Posterior vena cava (tissue), 2 donors: ENCODE results near the gene ZSCAN12. TPM values are rescaled to one million over a fixed set of nuclear protein-coding genes. Genes with fewer than 3 reads are reported as not detected.
"Not testable (repeated sequence)": the region's sequence is repeated elsewhere in the genome, so short reads cannot be mapped to it uniquely, and the experiment has no call there.

ENCODE experiments used
- DNase-seq: peaks from one replicate; pipeline ENCODE4 v3.0.0-alpha.2; 2020; ENCODE audit warnings: low spot score
- intact Hi-C, 2 donors: fragments of 100-400 bp; cut with DNase I; formaldehyde crosslinking; loops; one replicate each; pipeline versions ENCODE4 v1.14.1 to v1.14.2; 2022 to 2023
- long read RNA-seq, 2 donors: library from polyadenylated mRNA; unstranded; transcript quantifications; one replicate each; pipeline ENCODE4 v2.0.0, GENCODE V29; 2020 to 2021
- total RNA-seq, 2 donors: library from RNA; stranded (reverse); fragmentation: NEBNext Ultra II Directional; extraction: Animal tissue kit (Norgen Biotek cat#: 25700); gene quantifications; one replicate each; pipeline ENCODE4 v1.2.1, GENCODE V29; 2021
- donor health status: DM: yes; HTN: yes; CAD: no.
- donor health status: DM: yes; HTN: yes; CAD: no.

The ZSCAN12 gene
- 1 to 10 TPM; 4.2 to 5.0 TPM for total RNA-seq
- long read RNA-seq, donor 1, partial matches to known transcripts, result 1 of 3 reads
- long read RNA-seq, donor 1, other reads (novel, unspliced or antisense), result 2 of 3 reads
- long read RNA-seq, donor 2, partial matches to known transcripts, result 1 of 1 reads
- long read RNA-seq, donor 2, other reads (novel, unspliced or antisense), result 0 of 1 reads

- intact Hi-C loops, result no loop called here
These were observed at the start of gene ZSCAN12 for GRCh38 chr6:28399350-28400121. Gene ZSCAN12, minus strand, starts transcription at chr6:28399747. Its CDS starts 1,342 bp downstream, at chr6:28398405.

GRCh38 chr6:28449056-28449455 lies 49.5 kb upstream of the ZSCAN12 start:
- DNase-seq, result no peak
- intact Hi-C loops, result no loop called here

More at GRCh38 chr6:28399350-28400121, at the start of gene ZSCAN12:
- peak; percentile 96 for DNase-seq

- DNase-seq, intact Hi-C loops: not testable (repeated sequence)
These were observed 48.0 kb upstream of the ZSCAN12 start for GRCh38 chr6:28447512-28447906.

GRCh38 chr6:28446818-28447511 lies 47.4 kb upstream of the ZSCAN12 start:
- no peak for DNase-seq

GRCh38 chr6:28444759-28445158 lies 45.2 kb upstream of the ZSCAN12 start:
- DNase-seq, intact Hi-C loops: not testable (repeated sequence)

More at GRCh38 chr6:28446818-28447511, 47.4 kb upstream of the ZSCAN12 start:
- intact Hi-C loops, result no loop called here

- intact Hi-C loops, result no loop called here
- DNase-seq, result peak; percentile 93
These were observed 43.7 kb upstream of the ZSCAN12 start, which contains the start of gene ZSCAN23 for GRCh38 chr6:28443112-28443773. Gene ZSCAN23, minus strand, starts transcription at chr6:28443491. Its CDS starts 7,225 bp downstream, at chr6:28436266.

GRCh38 chr6:28442586-28442985 lies 43.0 kb upstream of the ZSCAN12 start:
- intact Hi-C loops, result no loop called here
- no peak for DNase-seq

GRCh38 chr6:28436404-28436803 lies 36.9 kb upstream of the ZSCAN12 start:
- intact Hi-C loops, result no loop called here
- DNase-seq, result no peak

GRCh38 chr6:28433119-28433518 lies 33.6 kb upstream of the ZSCAN12 start:
- intact Hi-C loops, result no loop called here
- DNase-seq, result no peak

- no peak for DNase-seq
- intact Hi-C loops, result no loop called here
These were observed 30.2 kb upstream of the ZSCAN12 start for GRCh38 chr6:28429781-28430180.

GRCh38 chr6:28425944-28426541 lies 26.5 kb upstream of the ZSCAN12 start:
- no peak for DNase-seq
- intact Hi-C loops, result no loop called here

GRCh38 chr6:28424163-28424562 lies 24.6 kb upstream of the ZSCAN12 start:
- intact Hi-C loops, result no loop called here
- no peak for DNase-seq

- intact Hi-C loops, result no loop called here
- DNase-seq, result no peak
These were observed 24.0 kb upstream of the ZSCAN12 start for GRCh38 chr6:28423546-28423945.

GRCh38 chr6:28413681-28414080 lies 14.1 kb upstream of the ZSCAN12 start:
- DNase-seq, result no peak
- intact Hi-C loops, result no loop called here

GRCh38 chr6:28410767-28411166 lies 11.2 kb upstream of the ZSCAN12 start:
- intact Hi-C loops, result no loop called here
- DNase-seq, result no peak

GRCh38 chr6:28408076-28408802 lies 8.7 kb upstream of the ZSCAN12 start:
- no peak for DNase-seq
- intact Hi-C loops, result no loop called here

GRCh38 chr6:28407401-28407800 lies 7.9 kb upstream of the ZSCAN12 start:
- intact Hi-C loops, result no loop called here
- no peak for DNase-seq

- intact Hi-C loops, result loop anchor here in 1 of 2 donors (2.0 kb wide), 1 partner anchor 41 kb away; no protein-coding TSS in a partner anchor
- not testable (repeated sequence) for DNase-seq
These were observed 4.4 kb upstream of the ZSCAN12 start for GRCh38 chr6:28403923-28404322.

- no peak for DNase-seq
- intact Hi-C loops, result no loop called here
These were observed 2.6 kb upstream of the ZSCAN12 start for GRCh38 chr6:28402197-28402596.
